HCT116 (cell line): ENCODE measurements around the gene SCT. TPM values are rescaled to one million over a fixed set of nuclear protein-coding genes. Genes with fewer than 3 reads are reported as not detected.
"Not testable (repeated sequence)": the region's sequence is repeated elsewhere in the genome, so short reads cannot be mapped to it uniquely, and the experiment has no call there.

Experiments used
- ATAC-seq: fragments of 200-7000 bp; cut with Tn5 transposase; 2 replicates; pipeline ENCODE4 v1.9.1; 2020; ENCODE audit warnings: mild to moderate bottlenecking, moderate library complexity
- BruUV-seq: library from RNA; stranded (reverse); fragments of 400-500 nt; replicated peaks from 2 replicates; lab custom pipeline; 2021; lab: Mats Ljungman, UMichigan
- CTCF ChIA-PET: fragments of 300-600 bp; sonication (Branson Sonifier 250); formaldehyde crosslinking; loops from one replicate; lab custom pipeline; 2021; ENCODE audit warnings: antibody characterized with exemption; lab: Charles Lee
- POLR2A ChIA-PET: fragments of 300-600, 350-600 bp; sonication (Branson Sonifier 250); formaldehyde crosslinking; loops from one replicate; lab custom pipeline; 2021; ENCODE audit warnings: antibody characterized with exemption; lab: Charles Lee
- RAD21 ChIA-PET, 2 experiments: fragments of 300-600 bp; sonication (Branson Sonifier 250); formaldehyde crosslinking; loops; one replicate each; lab custom pipeline; 2023; ENCODE audit warnings: low total read pairs in 2 of 2; ENCODE audit not compliant: uncharacterized antibody in 2 of 2, unreplicated experiment in 2 of 2, low non-redundant PET in 1 of 2; lab: Charles Lee
- DNase-seq: peaks from one replicate; pipeline ENCODE4 v3.0.0-alpha.2; 2010; ENCODE audit warnings: low read depth, low spot score
- H2AFZ ChIP-seq: fragments of 200-600 bp; shearing (Covaris generic), sonication (generic); 2 replicates; pipeline ENCODE4 v1.6.1; 2017; ENCODE audit warnings: low read depth, mixed run types, mixed read lengths, antibody characterized with exemption, low read length; ENCODE audit not compliant: poor library complexity, severe bottlenecking
- H3K27ac ChIP-seq: 2 replicates; pipeline ENCODE4 v1.5.1; 2012; ENCODE audit warnings: low read depth, low read length
- H3K27me3 ChIP-seq: fragments of 200-600 bp; sonication (generic); 2 replicates; pipeline ENCODE4 v1.6.1; 2016; ENCODE audit warnings: mixed run types, low read length, mixed read lengths; ENCODE audit not compliant: insufficient read depth
- H3K36me3 ChIP-seq, 2 experiments: fragments of 200-500 bp in 1 of 2; fragments of 200-600 bp in 1 of 2; sonication (Bioruptor generic) in 1 of 2; sonication (generic) in 1 of 2; 2 replicates each; pipeline versions ENCODE4 v1.5.1 to v1.6.1; 2014 to 2016; ENCODE audit warnings: low read length in 2 of 2, inconsistent platforms in 1 of 2, mixed read lengths in 1 of 2, mixed run types in 1 of 2; ENCODE audit not compliant: insufficient read depth in 2 of 2, control insufficient read depth in 1 of 2
- H3K4me1 ChIP-seq, 2 experiments: fragments of 200-600 bp in 1 of 2; sonication (generic) in 1 of 2; 2 replicates each; pipeline versions ENCODE4 v1.5.1 to v1.6.1; 2012 to 2017; ENCODE audit warnings: low read length in 2 of 2, inconsistent platforms in 1 of 2, mild to moderate bottlenecking in 1 of 2, mixed read lengths in 1 of 2, mixed run types in 1 of 2, moderate library complexity in 1 of 2; ENCODE audit not compliant: insufficient read depth in 2 of 2, control insufficient read depth in 1 of 2
- H3K4me2 ChIP-seq: fragments of 200-600 bp; sonication (generic); 2 replicates; pipeline ENCODE4 v1.6.1; 2017; ENCODE audit warnings: mixed run types, low read length, mixed read lengths
- H3K4me3 ChIP-seq, 2 experiments: fragments of 200-600 bp in 1 of 2; sonication (generic) in 1 of 2; replicated peaks in 1 of 2; 2 replicates each; pipeline ENCODE4 v1.5.1; 2011 to 2016; ENCODE audit warnings: low read length in 2 of 2, control low read depth in 1 of 2, low read depth in 1 of 2, mild to moderate bottlenecking in 1 of 2, mixed read lengths in 1 of 2, mixed run types in 1 of 2
- H3K79me2 ChIP-seq: fragments of 200-600 bp; sonication (generic); 2 replicates; pipeline ENCODE4 v1.6.1; 2017; ENCODE audit warnings: mild to moderate bottlenecking, mixed run types, low read length, moderate library complexity, mixed read lengths; ENCODE audit not compliant: insufficient read depth
- H3K9ac ChIP-seq: fragments of 200-600 bp; sonication (generic); 2 replicates; pipeline ENCODE4 v1.6.1; 2016; ENCODE audit warnings: low read length, mixed read lengths
- H3K9me2 ChIP-seq: fragments of 200-600 bp; sonication (generic), shearing (Covaris generic); 2 replicates; pipeline ENCODE4 v1.6.1; 2017; ENCODE audit warnings: mixed run types, mild to moderate bottlenecking, moderate library complexity; ENCODE audit not compliant: insufficient read depth
- H3K9me3 ChIP-seq, 2 experiments: fragments of 200-500 bp in 1 of 2; fragments of 200-600 bp in 1 of 2; sonication (Bioruptor generic) in 1 of 2; sonication (generic) in 1 of 2; 2 replicates each; pipeline ENCODE4 v1.6.1; 2014 to 2017; ENCODE audit warnings: low read length in 2 of 2, mixed read lengths in 2 of 2, inconsistent platforms in 1 of 2, low read depth in 1 of 2, mild to moderate bottlenecking in 1 of 2, mixed run types in 1 of 2, moderate library complexity in 1 of 2; ENCODE audit not compliant: control insufficient read depth in 1 of 2, insufficient read depth in 1 of 2
- H4K20me1 ChIP-seq: fragments of 200-600 bp; sonication (generic), shearing (Covaris generic); 2 replicates; pipeline ENCODE4 v1.6.1; 2017; ENCODE audit warnings: mixed run types, mild to moderate bottlenecking, moderate library complexity; ENCODE audit not compliant: insufficient read depth
- EGR1 ChIP-seq: IDR thresholded peaks from 2 replicates; pipeline ENCODE4 v1.6.1; 2012; ENCODE audit warnings: low read depth
- YY1 ChIP-seq: IDR thresholded peaks from 2 replicates; pipeline ENCODE4 v1.6.1; 2011; ENCODE audit warnings: low read length, low read depth, moderate library complexity, mild to moderate bottlenecking; ENCODE audit not compliant: insufficient replicate concordance; ENCODE audit errors: extremely low read depth
- ZFX ChIP-seq: fragments of 450-650 bp; IDR thresholded peaks from 2 replicates; pipeline ENCODE4 v1.6.1; 2017
- intact Hi-C: fragments of 100-400 bp; cut with micrococcal nuclease; formaldehyde crosslinking; loops from 2 replicates; pipeline ENCODE4 v1.10.0; 2022
- total RNA-seq: library from RNA; stranded (reverse); gene quantifications from one replicate; pipeline ENCODE4 v1.2.1, GENCODE V29; 2021; ENCODE audit not compliant: unreplicated experiment

Gene SCT
- total RNA-seq, 1 experiment from 2014 or later, result not detected

DNA sequence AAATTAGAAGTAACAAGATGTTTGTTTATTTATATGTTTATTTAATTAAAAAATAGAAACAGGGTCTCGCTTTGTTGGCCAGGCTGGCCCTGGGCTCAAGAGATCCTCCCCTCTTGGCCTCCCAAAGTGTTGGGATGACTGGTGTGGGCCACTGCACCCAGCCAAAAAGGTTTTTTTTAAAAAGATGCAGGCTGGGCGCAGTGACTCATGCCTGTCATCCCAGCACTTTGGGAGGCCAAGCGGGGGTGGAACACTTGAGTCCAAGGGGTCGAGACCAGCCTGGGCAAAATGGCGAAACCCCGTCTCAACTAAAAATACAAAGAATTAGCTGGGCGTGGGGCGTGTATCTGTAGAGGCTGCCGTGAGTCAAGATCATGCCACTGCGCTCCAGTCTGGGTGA is 23.5 kb upstream of the SCT start:
- no peaks in the 10 kb centered on the region; a peak in 1 of 4 replicates for H3K36me3 ChIP-seq
- ChIA-PET POLR2A (no interaction called here), CTCF (interaction anchor here (1.2 kb wide), 1 partner anchor 96 kb away, joined by 4 read pairs; no protein-coding TSS in a partner anchor), RAD21 (no interaction called here)
- H3K27me3 ChIP-seq, result no peaks in the 10 kb centered on the region
- DNase-seq (no peak), ATAC-seq (no peak)
- H2AFZ ChIP-seq, result no peak overlapping the region
- no peak overlapping the region for H3K4me3 ChIP-seq
- intact Hi-C loops, result no loop called here
- H3K9me2 ChIP-seq, result no peaks in the 10 kb centered on the region
- H3K27ac ChIP-seq, result no peak overlapping the region
- no peaks in the 10 kb centered on the region for H3K79me2 ChIP-seq
- H4K20me1 ChIP-seq, result no peaks in the 10 kb centered on the region
- no peaks in the 10 kb centered on the region for H3K9me3 ChIP-seq
- H3K4me2 ChIP-seq, result no peak overlapping the region
- TF ChIP-seq ZFX (no peak), YY1 (no peak)
- no peak overlapping the region for H3K9ac ChIP-seq
- H3K4me1 ChIP-seq, result no peaks in the 10 kb centered on the region
- BruUV-seq, result no TSS peak

DNA sequence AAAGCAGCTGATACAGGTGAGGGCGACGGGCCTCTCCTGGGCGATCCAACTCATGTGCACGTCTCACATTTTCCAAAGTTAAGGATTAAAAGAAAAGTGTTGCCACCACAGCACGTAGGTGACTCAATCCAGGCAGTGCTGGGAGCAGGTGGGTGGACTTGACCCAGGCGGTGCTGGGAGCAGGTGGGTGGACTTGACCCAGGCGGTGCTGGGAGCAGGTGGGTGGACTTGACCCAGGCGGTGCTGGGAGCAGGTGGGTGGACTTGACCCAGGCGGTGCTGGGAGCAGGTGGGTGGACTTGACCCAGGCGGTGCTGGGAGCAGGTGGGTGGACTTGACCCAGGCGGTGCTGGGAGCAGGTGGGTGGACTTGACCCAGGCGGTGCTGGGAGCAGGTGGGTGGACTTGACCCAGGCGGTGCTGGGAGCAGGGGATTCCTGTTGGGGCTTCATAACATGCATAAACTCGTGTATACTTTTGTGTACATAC is 20.7 kb upstream of the SCT start:
- H3K27ac ChIP-seq, H3K4me1 ChIP-seq, H3K79me2 ChIP-seq, H3K4me3 ChIP-seq, H3K9me3 ChIP-seq, H3K27me3 ChIP-seq, BruUV-seq, DNase-seq, RAD21 ChIA-PET, H3K4me2 ChIP-seq, H4K20me1 ChIP-seq, POLR2A ChIA-PET, H3K36me3 ChIP-seq, ATAC-seq, H3K9me2 ChIP-seq, H2AFZ ChIP-seq, intact Hi-C loops, H3K9ac ChIP-seq, CTCF ChIA-PET: not testable (repeated sequence)
- TF ChIP-seq EGR1, result 0 out of 2 replicates have a peak, but pooled peaks have one; percentile 4
